Measurements from ENCODE around the gene BUB1.
"Not testable (repeated sequence)": the region's sequence is repeated elsewhere in the genome, so short reads cannot be mapped to it uniquely, and the experiment has no call there.

Gene BUB1

DNA sequence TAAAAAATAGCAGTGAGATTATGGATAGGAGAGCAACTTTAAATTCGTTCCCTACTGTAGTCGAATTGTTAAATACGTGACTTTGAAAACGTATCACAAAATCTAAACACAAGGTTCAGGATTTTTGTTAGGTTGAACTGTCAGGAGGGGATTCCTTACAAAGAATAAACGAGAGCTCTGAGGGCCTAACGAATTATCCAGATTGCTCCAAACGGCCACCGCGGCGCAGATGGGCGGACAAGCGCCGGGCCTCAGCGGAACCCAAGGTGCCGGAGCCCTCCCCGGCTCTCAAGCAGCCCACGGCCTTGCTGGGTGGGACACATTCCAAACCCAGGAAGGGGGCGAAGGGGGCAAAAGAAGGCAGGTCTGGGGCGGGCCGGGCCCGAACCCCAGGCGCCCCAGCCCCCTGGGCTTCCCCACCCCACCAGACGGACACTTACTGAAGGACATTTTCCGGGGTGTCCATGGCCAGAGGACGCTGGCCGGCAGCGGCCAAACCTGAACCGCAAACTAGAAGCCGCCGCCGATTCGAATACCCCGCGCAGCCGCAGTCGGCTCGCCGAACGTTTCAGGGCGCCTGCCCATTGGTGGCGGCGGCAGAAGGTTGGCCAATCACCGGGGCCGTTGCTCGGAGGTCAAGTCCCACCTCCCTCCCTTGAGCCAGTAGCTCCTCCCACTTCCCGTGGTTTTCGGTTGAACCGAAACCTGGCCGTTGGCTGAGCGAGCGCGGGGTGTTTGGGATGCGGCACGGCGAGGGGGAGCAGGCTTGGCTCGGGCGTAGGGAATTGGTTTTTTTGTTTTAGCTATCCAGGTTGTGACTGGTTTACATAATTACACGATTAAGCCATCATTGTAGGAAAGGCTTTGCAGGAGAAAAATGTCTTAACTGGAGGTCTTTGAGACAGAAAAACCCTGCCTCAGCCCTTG is at the start of gene BUB1:
Gene BUB1, minus strand, starts transcription at position 534 of the 927 bp plus-strand sequence. Its CDS starts 68 bp downstream, at position 466.
- DNase-seq: peak; percentile 90

DNA sequence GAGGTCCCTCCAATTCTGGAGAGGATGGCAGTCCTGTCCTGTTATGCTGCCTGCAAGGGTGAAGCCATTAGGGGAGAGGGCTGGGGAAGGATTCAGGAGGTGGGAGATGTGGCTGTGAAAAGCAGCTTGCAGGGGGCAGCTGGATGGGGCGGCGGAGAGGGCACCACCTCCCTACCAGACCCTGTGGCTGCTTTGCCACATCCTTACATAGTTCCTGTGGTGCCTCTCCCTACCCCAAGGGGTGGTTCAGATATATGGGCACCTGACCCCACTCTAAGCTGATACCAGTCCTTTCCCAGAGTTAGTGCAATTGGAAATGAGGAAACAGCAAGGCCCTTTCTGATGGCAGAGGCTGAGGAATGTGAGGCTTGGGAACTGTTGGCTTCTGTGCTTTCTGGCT is 48.4 kb upstream of the BUB1 start:
- no peak for DNase-seq

DNA sequence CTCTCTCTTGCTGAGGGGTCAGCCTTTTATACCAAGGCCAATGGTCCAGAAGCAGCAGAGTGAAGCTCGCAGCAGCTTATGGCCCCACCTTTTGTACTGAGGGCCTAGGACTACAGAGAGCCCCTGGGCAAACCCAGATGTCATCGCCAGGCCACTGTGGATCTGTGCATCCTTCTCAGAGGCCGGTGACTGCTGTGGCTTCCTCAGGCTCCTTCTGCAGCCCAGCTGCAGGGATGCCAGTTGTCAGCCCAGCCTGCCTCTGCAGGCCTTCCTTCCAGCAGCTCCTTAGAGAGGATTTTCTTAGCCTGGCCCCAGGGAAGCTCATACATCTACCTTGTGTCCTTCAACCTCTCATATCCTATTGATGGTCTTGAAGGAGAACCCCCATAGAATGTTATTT is 48.0 kb upstream of the BUB1 start:
- DNase-seq: no peak

DNA sequence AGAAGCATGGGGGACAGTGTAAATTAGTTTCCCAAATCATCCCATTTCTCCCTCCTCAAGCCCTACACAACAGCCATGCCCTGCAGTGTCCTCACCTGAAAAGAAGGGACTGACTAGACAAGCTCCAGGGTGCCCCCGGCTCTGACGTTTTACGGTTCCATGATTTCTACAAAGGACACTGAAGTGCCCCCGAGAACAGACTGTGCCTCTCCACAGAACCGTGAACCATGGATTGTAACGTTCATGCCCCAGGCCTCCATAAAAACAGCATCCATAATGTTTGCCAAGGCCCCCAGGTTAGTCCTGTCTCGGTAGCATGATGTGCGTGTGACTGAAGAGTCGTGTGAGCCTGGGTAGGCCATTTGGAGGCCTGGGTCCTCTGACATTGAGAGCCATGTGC is 47.5 kb upstream of the BUB1 start:
- DNase-seq: no peak

DNA sequence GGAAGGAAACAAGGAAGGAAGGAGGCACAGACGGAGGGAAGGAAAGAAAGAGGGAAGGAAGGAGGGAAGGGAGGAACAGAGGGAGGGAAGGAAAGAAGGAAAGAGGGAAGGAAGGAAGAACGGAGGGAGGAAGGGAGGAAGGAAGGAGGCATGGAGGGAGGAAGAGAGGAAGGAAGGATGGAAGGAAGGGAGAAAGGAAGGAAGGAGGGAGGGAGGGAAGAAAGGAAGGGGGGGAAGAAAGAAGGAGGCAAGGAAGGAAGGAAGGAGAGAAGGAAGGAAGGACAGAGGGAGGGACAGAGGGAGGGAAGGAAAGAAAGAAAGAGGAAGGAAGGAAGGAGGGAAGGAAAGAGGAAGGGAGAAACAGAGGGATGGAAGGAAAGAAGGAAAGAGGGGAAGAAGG is 47.0 kb upstream of the BUB1 start:
- no peak for DNase-seq

DNA sequence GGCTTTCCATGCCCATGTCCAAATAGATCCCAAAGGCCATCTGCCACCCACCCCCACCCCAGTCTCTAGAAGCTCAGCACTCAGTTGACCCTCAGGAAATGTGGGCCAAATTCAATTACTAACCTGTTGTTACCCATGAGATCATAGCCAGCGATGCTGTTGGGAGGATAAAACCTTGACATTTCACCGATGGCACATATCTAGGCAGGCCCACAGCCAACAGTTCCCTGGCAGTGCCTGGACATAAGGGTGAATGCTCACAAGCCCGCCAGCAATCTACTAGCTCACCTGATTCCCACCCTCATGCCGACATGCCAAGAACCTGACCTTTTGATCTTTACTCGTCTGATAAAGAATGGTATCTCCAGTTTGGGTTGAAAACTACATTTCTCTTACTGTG is 42.7 kb upstream of the BUB1 start:
- peak; percentile 26 for DNase-seq

DNA sequence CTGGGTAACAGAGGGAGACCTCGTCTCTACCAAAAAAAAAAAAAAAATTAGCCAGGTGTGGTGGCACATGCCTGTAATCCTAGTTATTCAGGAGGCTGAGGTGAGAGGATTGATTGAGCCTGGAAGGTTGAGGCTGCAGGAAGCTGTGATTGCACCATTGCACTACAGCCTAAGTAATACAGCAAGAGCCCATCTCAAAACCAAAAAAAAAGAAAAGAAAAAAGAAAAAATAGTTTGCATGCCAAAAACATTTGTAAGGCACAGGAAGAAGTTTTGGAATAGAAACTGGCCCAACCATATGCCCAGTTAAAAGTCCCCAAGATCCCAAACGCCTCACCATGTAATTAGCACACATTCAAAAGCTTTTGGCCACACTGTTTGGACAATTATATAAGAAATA is 41.1 kb upstream of the BUB1 start:
- DNase-seq: peak; percentile 23

DNA sequence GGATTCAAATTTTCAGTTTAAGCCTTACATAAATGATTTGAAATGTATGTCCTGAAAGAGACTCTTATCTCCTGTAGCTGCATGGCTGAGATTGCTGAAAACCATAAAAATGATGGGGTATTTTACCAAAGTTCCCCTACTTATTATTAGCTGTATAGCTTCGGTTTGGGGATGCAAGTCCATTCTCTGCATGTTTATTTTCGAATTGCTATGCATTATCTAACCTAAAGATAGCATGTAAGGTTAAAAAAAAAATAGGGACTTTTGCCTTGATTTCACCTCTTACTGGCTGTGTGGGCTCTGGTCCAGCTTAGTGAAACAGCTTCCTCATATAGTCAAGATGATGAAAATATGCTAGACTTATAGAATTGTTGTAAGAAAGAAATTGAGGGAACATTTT is 40.5 kb upstream of the BUB1 start:
- DNase-seq: no peak

DNA sequence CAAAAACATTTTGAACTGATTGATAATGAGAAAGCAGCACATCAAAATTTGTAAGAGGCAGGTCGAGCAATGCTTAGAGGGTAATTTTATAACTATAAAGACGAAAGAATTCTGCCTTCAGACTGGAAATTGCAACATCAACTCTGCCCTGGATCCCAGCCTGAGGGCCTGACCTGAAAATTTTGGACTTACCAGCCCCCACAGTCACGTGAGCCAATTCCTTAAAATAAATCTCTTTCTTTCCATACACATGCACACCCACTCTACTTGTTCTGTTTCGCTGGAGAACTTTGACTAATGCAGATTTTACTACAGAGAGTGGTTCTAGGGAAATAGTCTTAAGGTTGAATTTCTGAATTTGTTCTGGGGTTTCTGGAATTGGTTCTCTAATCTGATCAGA is 39.9 kb upstream of the BUB1 start:
- DNase-seq: no peak

DNA sequence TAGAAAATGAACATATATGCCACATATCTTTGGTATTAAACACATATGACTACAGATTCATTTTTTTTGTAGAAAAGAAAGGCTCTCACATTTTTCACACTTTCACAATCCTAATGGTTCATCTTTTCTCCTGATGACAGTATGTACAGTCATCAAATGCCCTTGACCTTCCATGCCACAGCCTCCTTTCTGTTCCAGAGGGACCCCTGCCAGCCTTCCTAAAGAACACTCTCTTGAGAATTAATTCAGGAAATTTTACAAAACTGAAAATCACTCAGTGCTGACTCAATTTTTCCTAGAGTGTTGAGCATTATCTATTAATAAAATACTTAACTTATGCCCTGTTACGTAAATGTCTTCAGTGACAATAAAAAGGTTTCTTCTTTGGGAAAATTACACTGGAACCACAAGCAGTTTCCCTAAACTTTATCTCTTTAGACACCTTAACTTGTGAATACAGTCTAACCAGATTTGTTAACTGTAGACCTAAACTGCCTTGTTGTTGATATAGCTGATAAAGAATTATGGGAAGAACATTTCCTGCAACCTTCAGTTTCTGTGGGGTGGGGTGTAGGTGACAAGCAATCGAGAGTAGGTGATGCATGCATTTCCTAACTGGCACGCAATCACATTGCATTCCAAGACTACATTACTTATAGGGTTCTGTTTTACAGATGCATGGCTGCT is 39.2 kb upstream of the BUB1 start:
- DNase-seq: peak; percentile 10

DNA sequence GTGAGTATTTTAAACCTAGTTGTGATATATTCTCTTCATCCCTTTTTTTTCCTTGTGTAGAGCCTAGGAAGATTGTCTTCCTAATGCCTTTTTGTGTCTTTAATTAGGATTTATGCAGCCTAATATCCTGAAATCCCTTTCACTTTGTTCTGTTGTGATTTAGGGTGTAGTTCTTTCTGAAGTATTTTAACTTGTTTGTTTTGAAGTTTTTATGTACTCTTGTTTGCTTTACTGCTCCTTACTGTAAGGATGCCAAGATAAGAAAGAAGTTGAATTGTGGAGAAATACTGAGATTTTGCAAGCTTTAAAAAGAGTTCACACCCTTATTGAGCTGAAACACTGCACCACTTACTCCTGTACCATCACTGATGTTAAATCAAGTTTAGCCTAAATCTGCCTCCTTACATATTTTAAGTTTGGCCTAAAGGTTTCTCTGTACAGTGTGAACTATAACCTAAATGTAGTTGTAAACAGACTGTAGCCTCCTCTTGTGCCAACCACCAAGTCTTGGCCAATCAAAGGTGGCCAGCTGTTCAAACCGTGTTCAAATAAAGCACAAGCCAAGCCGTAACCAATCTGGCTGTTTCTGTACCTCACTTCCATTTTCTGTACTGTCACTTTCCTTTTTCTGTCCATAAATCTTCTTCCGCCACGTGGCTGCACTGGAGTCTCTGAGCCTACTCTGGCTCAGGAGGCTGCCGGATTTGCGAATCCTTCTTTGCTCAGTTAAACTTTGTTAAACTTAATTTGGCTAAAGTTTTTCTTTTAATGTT is 36.8 kb upstream of the BUB1 start:
- DNase-seq: no peak

DNA sequence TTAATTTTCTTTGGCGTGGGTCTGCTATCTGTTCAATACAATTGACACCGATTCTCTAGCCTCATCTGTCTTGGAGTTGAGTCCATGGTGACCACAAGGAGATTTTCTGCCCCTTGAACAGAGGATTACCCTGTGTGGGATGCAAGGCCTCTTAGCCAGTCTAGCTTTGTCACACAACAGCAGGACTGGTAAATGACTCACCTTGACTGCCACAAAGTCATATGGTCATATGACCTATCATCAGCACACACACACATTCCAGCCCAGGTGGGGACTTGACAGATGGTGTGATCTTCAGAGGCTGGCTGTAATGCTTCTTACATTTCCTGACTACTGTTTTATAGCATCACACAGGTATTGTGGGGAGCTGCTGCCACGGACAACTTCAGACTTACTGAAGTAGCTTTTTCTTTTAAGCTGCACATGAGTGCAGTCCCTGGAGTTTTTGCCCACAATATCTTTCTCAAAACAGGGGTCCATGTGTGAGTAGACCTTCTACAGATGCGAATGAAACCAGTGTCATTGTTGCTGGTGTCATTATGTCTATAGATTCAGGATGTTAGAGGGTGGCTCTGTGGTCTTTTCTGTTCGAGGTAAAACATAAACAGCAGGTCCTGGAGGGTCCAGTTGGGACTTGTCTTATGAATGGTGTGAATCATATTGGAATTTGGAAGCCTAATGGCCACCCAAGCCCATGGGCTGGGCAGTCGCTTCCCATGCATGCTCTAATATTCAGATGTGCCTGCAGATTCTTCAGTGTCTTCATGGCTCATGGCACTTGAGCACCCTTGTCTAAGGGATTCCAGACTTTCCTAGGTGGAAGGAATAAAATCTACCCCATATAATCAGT is 35.9 kb upstream of the BUB1 start:
- DNase-seq: no peak

DNA sequence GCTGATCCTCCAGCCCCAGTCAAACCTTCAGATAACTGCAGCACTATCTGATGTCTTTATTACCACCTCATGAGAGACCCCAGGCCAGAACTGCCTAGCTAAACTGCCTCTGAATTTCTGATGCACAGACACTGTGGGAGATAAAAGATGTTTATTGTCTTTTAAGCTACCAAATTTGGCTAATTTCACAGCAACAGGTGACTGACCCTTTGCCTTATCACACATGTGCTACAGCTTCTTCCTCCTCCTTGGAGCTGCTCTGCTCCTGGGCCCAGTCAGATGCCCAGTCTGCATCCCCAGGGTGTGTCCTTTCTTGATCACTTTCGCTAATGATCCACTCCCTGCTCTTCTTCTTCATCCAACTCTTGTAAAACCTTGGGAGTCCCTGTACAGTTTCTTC is 34.9 kb upstream of the BUB1 start:
- no peak for DNase-seq

DNA sequence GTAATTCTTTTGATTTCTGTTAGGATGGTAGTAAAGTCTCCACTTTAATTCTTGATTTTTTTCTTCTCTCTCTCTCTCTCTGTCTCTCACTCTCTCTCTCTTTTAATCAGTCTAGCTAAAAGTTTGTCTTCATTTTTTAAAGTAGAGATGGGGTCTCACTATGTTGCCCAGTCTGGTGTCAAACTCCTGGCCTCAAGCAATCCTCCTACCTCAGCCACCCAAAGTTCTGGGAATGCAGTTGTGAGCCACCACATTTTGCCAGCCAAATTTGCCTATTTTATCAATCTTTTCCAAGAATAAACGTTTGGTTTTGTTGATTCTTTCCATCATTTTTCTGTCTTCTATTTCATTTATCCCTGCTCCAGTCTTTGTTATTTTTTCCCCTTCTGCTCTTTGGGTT is 30.6 kb upstream of the BUB1 start:
- DNase-seq: no peak

DNA sequence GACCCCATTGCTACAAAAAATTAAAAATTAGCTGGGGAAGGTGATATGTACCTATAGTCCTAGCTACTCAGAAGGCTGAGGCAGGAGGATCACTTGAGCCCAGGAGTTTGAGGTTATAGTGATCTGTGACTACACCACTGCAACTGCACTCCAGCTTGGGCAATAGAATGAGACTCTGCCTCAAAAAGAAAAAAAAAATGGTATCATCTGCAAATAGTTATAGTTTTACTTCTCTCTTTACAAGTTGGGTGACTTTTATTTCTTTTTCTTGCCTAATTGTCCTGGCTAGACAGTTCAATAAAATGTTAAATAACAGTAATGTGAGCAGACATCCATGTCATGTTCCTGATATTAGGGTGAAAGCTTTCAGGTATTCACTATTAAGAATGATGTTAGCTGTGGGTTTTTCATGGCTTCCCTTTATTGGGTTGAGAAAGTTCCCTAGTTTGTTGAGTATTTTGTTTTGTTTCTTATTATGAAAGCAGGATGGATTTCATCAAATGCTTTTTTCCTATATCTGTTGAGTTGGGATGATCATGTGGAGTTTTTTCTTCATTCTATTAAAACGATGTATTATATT is 29.6 kb upstream of the BUB1 start:
- no peak for DNase-seq

DNA sequence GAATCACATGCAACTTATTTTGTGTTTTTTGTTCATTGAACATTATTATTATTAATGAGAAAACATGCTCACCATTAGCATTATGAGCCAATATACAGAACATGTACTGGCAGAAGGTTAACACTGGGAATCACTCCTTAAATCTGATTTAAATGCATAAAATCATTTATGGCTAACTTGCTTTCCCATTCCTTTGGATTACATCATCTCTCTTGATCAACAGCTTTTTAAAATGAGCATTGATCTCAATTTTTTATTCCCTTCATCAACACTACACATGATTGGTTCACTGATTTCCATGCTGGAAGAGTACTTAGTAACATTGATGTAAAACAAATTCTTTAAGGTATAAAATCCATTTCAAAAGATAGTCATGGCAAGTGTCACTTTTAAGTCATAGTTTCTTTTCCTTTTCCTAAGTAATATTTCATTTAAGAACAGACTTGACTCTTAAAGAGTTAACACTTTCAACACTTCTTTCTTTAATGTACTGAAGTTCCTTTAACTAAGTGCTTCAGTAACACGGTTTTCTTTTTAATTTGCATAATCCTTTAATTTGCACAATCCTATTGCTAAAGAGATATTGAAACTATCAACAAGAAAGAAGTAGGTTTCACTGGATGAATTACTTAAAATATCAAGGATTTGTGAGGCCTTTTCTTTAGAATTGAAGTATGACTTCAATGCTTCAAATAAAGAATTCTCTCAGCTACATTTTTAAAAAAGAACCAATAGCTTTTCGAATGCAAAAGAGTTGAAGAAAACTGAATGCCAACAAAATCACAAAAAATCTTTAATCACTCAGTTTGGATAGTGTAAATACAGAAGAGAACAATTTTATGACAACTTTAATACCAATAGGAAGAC is 24.9 kb upstream of the BUB1 start:
- DNase-seq: no peak

DNA sequence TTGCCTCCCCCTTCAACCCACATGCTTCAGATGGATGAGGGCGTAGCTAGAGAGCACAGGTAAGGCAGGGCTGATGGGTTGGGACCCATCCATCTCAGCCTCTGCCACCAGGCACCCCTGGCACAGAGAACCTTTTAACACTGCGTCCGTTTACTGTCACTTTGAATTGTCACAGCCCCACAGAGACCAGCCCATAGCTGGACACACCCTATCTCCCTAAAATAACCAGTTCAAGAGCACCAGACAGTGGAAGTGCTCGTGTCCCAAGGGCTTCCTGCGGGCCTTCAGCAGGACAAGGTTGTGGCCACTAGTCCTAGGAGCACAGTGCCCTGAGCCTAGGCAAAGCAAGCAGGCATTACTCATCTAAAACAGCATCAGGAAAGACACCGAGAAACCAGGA is 20.4 kb upstream of the BUB1 start:
- not testable (repeated sequence) for DNase-seq

DNA sequence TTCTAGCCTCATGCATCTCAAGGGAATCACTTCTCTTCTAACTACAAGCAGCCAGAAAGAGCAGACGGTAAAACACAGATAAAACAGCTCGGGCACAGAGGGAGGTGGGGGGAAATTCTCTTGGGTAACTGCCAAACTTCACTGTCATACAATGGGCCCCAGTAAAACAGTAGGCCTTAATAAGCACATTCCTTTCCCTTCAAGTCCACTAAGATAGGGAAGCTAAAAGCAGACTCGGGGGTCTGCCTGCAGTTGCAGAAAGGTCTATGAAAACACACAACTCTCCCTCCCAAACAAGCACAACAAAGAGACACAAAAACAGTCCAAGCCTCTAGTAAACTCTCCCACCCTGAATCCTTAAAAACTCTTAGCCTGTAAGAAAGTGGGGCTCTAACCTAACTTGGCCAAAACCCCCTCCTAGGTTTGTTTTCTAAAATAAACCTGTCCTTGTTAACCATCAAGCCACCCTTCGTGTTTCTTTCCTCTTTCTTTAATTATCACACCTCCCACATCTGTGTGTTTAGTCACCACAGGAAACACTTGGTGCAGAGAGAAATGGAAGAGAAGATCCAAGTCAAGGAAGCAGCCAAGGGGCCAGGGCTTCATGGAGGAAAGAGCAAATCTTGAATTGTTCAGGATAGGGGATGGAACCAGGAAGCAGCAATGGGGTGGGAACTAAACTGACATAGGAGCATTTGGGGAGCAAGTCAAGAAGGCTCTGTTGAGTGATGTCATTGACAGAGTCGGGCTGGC is 17.5 kb upstream of the BUB1 start:
- DNase-seq: not testable (repeated sequence)

DNA sequence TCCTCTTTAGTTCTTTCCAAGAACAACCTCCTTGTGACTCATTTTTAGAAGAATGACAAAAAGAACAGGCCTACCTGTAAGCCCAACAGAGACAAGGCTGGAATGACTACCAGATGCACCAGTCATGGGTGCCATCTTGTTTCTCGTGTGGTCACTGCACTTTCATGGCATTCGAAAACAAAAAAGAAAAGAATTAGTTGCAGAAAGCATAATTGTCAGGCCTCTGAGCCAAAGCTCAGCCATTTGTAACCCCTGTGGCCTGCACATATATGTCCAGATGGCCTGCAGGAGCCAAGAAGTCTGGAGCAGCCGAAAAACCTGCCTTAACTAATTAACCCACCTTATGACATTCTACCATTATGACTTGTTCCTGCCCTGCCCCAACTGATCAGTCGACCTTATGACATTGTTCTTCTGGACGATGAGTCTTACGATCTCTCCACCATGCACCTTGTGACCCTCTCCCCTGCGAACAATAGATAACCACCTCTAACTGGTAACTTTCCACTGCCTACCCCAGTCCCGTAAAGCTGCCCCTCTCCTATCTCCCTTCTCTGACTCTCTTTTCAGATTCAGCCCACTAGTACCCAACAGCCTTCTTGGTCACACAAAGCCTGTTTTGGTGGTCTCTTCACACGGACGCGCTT is 13.9 kb upstream of the BUB1 start:
- DNase-seq: no peak
